HCT116 (cell line): ENCODE results near the gene CARD8. TPM values are rescaled to one million over a fixed set of nuclear protein-coding genes. Genes with fewer than 3 reads are reported as not detected.

Source experiments
- ATAC-seq: fragments of 200-7000 bp; cut with Tn5 transposase; 2 replicates; pipeline ENCODE4 v1.9.1; 2020; ENCODE audit warnings: mild to moderate bottlenecking, moderate library complexity
- BruUV-seq: library from RNA; stranded (reverse); fragments of 400-500 nt; replicated peaks from 2 replicates; lab custom pipeline; 2021; lab: Mats Ljungman, UMichigan
- CTCF ChIA-PET: fragments of 300-600 bp; sonication (Branson Sonifier 250); formaldehyde crosslinking; loops from one replicate; lab custom pipeline; 2021; ENCODE audit warnings: antibody characterized with exemption; lab: Charles Lee
- POLR2A ChIA-PET: fragments of 300-600, 350-600 bp; sonication (Branson Sonifier 250); formaldehyde crosslinking; loops from one replicate; lab custom pipeline; 2021; ENCODE audit warnings: antibody characterized with exemption; lab: Charles Lee
- RAD21 ChIA-PET, 2 experiments: fragments of 300-600 bp; sonication (Branson Sonifier 250); formaldehyde crosslinking; loops; one replicate each; lab custom pipeline; 2023; ENCODE audit warnings: low total read pairs in 2 of 2; ENCODE audit not compliant: uncharacterized antibody in 2 of 2, unreplicated experiment in 2 of 2, low non-redundant PET in 1 of 2; lab: Charles Lee
- DNase-seq: peaks from one replicate; pipeline ENCODE4 v3.0.0-alpha.2; 2010; ENCODE audit warnings: low read depth, low spot score
- H2AFZ ChIP-seq: fragments of 200-600 bp; shearing (Covaris generic), sonication (generic); 2 replicates; pipeline ENCODE4 v1.6.1; 2017; ENCODE audit warnings: low read depth, mixed run types, mixed read lengths, antibody characterized with exemption, low read length; ENCODE audit not compliant: poor library complexity, severe bottlenecking
- H3K27ac ChIP-seq: 2 replicates; pipeline ENCODE4 v1.5.1; 2012; ENCODE audit warnings: low read depth, low read length
- H3K27me3 ChIP-seq: fragments of 200-600 bp; sonication (generic); 2 replicates; pipeline ENCODE4 v1.6.1; 2016; ENCODE audit warnings: mixed run types, low read length, mixed read lengths; ENCODE audit not compliant: insufficient read depth
- H3K36me3 ChIP-seq, 2 experiments: fragments of 200-500 bp in 1 of 2; fragments of 200-600 bp in 1 of 2; sonication (Bioruptor generic) in 1 of 2; sonication (generic) in 1 of 2; 2 replicates each; pipeline versions ENCODE4 v1.5.1 to v1.6.1; 2014 to 2016; ENCODE audit warnings: low read length in 2 of 2, inconsistent platforms in 1 of 2, mixed read lengths in 1 of 2, mixed run types in 1 of 2; ENCODE audit not compliant: insufficient read depth in 2 of 2, control insufficient read depth in 1 of 2
- H3K4me1 ChIP-seq, 2 experiments: fragments of 200-600 bp in 1 of 2; sonication (generic) in 1 of 2; 2 replicates each; pipeline versions ENCODE4 v1.5.1 to v1.6.1; 2012 to 2017; ENCODE audit warnings: low read length in 2 of 2, inconsistent platforms in 1 of 2, mild to moderate bottlenecking in 1 of 2, mixed read lengths in 1 of 2, mixed run types in 1 of 2, moderate library complexity in 1 of 2; ENCODE audit not compliant: insufficient read depth in 2 of 2, control insufficient read depth in 1 of 2
- H3K4me2 ChIP-seq: fragments of 200-600 bp; sonication (generic); 2 replicates; pipeline ENCODE4 v1.6.1; 2017; ENCODE audit warnings: mixed run types, low read length, mixed read lengths
- H3K4me3 ChIP-seq, 2 experiments: fragments of 200-600 bp in 1 of 2; sonication (generic) in 1 of 2; replicated peaks in 1 of 2; 2 replicates each; pipeline ENCODE4 v1.5.1; 2011 to 2016; ENCODE audit warnings: low read length in 2 of 2, control low read depth in 1 of 2, low read depth in 1 of 2, mild to moderate bottlenecking in 1 of 2, mixed read lengths in 1 of 2, mixed run types in 1 of 2
- H3K79me2 ChIP-seq: fragments of 200-600 bp; sonication (generic); 2 replicates; pipeline ENCODE4 v1.6.1; 2017; ENCODE audit warnings: mild to moderate bottlenecking, mixed run types, low read length, moderate library complexity, mixed read lengths; ENCODE audit not compliant: insufficient read depth
- H3K9ac ChIP-seq: fragments of 200-600 bp; sonication (generic); 2 replicates; pipeline ENCODE4 v1.6.1; 2016; ENCODE audit warnings: low read length, mixed read lengths
- H3K9me2 ChIP-seq: fragments of 200-600 bp; sonication (generic), shearing (Covaris generic); 2 replicates; pipeline ENCODE4 v1.6.1; 2017; ENCODE audit warnings: mixed run types, mild to moderate bottlenecking, moderate library complexity; ENCODE audit not compliant: insufficient read depth
- H3K9me3 ChIP-seq, 2 experiments: fragments of 200-500 bp in 1 of 2; fragments of 200-600 bp in 1 of 2; sonication (Bioruptor generic) in 1 of 2; sonication (generic) in 1 of 2; 2 replicates each; pipeline ENCODE4 v1.6.1; 2014 to 2017; ENCODE audit warnings: low read length in 2 of 2, mixed read lengths in 2 of 2, inconsistent platforms in 1 of 2, low read depth in 1 of 2, mild to moderate bottlenecking in 1 of 2, mixed run types in 1 of 2, moderate library complexity in 1 of 2; ENCODE audit not compliant: control insufficient read depth in 1 of 2, insufficient read depth in 1 of 2
- H4K20me1 ChIP-seq: fragments of 200-600 bp; sonication (generic), shearing (Covaris generic); 2 replicates; pipeline ENCODE4 v1.6.1; 2017; ENCODE audit warnings: mixed run types, mild to moderate bottlenecking, moderate library complexity; ENCODE audit not compliant: insufficient read depth
- ATF3 ChIP-seq: IDR thresholded peaks from 2 replicates; pipeline ENCODE4 v1.6.1; 2012
- CBX3 ChIP-seq: IDR thresholded peaks from 2 replicates; pipeline ENCODE4 v1.6.1; 2012; ENCODE audit warnings: low read depth
- CEBPB ChIP-seq: IDR thresholded peaks from 2 replicates; pipeline ENCODE4 v1.6.1; 2012; ENCODE audit warnings: low read depth
- CTCF ChIP-seq, 3 experiments: fragments of 200-600 bp in 1 of 3; sonication (generic) in 1 of 3; IDR thresholded peaks in 2 of 3; conservative IDR thresholded peaks in 1 of 3; 2 replicates each; pipeline ENCODE4 v1.5.1; 2012 to 2017; ENCODE audit warnings: low read depth in 2 of 3, low read length in 2 of 3, antibody characterized with exemption in 1 of 3, borderline replicate concordance in 1 of 3, control low read depth in 1 of 3, mild to moderate bottlenecking in 1 of 3, mixed read lengths in 1 of 3, mixed run types in 1 of 3, moderate library complexity in 1 of 3; ENCODE audit not compliant: insufficient read depth in 1 of 3
- EGR1 ChIP-seq: IDR thresholded peaks from 2 replicates; pipeline ENCODE4 v1.6.1; 2012; ENCODE audit warnings: low read depth
- ELF1 ChIP-seq: IDR thresholded peaks from 2 replicates; pipeline ENCODE4 v1.6.1; 2012; ENCODE audit warnings: low read depth, borderline replicate concordance
- EZH2 ChIP-seq: fragments of 200-600 bp; sonication (generic); IDR thresholded peaks from 2 replicates; pipeline ENCODE4 v1.6.1; 2017; ENCODE audit warnings: antibody characterized with exemption, mixed run types
- EZH2phosphoT487 ChIP-seq: fragments of 200-600 bp; IDR thresholded peaks from 2 replicates; pipeline ENCODE4 v1.6.1; 2018; ENCODE audit warnings: antibody characterized with exemption, borderline replicate concordance
- FOSL1 ChIP-seq: IDR thresholded peaks from 2 replicates; pipeline ENCODE4 v1.6.1; 2012; ENCODE audit warnings: low read depth
- MAX ChIP-seq: IDR thresholded peaks from 2 replicates; pipeline ENCODE4 v1.6.1; 2012
- POLR2A ChIP-seq: IDR thresholded peaks from 2 replicates; pipeline ENCODE4 v1.7.0; 2011; ENCODE audit warnings: borderline replicate concordance; ENCODE audit not compliant: insufficient read depth, insufficient read length; ENCODE audit errors: extremely low read depth
- POLR2AphosphoS5 ChIP-seq: IDR thresholded peaks from 2 replicates; pipeline ENCODE4 v1.6.1; 2011; ENCODE audit warnings: mild to moderate bottlenecking, low read depth, low read length, moderate library complexity
- RAD21 ChIP-seq: IDR thresholded peaks from 2 replicates; pipeline ENCODE4 v1.6.1; 2012; ENCODE audit warnings: low read depth, mild to moderate bottlenecking
- REST ChIP-seq: IDR thresholded peaks from 2 replicates; pipeline ENCODE4 v1.6.1; 2012; ENCODE audit warnings: low read depth
- SP1 ChIP-seq: IDR thresholded peaks from 2 replicates; pipeline ENCODE4 v1.6.1; 2012; ENCODE audit warnings: low read depth
- SRF ChIP-seq: IDR thresholded peaks from 2 replicates; pipeline ENCODE4 v1.6.1; 2012; ENCODE audit warnings: low read depth
- TCF7L2 ChIP-seq: IDR thresholded peaks from 2 replicates; pipeline ENCODE4 v1.7.0; 2011; ENCODE audit warnings: borderline replicate concordance, inconsistent platforms; ENCODE audit not compliant: insufficient read depth, insufficient read length; ENCODE audit errors: extremely low read depth
- YY1 ChIP-seq: IDR thresholded peaks from 2 replicates; pipeline ENCODE4 v1.6.1; 2011; ENCODE audit warnings: low read length, low read depth, moderate library complexity, mild to moderate bottlenecking; ENCODE audit not compliant: insufficient replicate concordance; ENCODE audit errors: extremely low read depth
- ZFX ChIP-seq: fragments of 450-650 bp; IDR thresholded peaks from 2 replicates; pipeline ENCODE4 v1.6.1; 2017
- intact Hi-C: fragments of 100-400 bp; cut with micrococcal nuclease; formaldehyde crosslinking; loops from 2 replicates; pipeline ENCODE4 v1.10.0; 2022
- total RNA-seq: library from RNA; stranded (reverse); gene quantifications from one replicate; pipeline ENCODE4 v1.2.1, GENCODE V29; 2021; ENCODE audit not compliant: unreplicated experiment

CARD8 gene
- total RNA-seq, 1 experiment from 2014 or later: 17.5 TPM

- no peaks in the 10 kb centered on the region for H3K79me2 ChIP-seq
- H3K4me3 ChIP-seq: no peak overlapping the region
- no peak for TF ChIP-seq EZH2
- TF ChIP-seq TCF7L2: no peak
- TF ChIP-seq REST: no peak
- no peak for TF ChIP-seq RAD21
- TF ChIP-seq SRF: no peak
- no peak for TF ChIP-seq CEBPB
- TF ChIP-seq POLR2A: no peak
- no peak for TF ChIP-seq YY1
- TF ChIP-seq SP1: no peak
- no peak for TF ChIP-seq ELF1
- TF ChIP-seq EZH2phosphoT487: no peak
- no peak for TF ChIP-seq CBX3
- TF ChIP-seq CTCF (IDR thresholded peaks at IDR 0.05 in 2 of 3, conservative IDR thresholded peaks at IDR 0.05 in 1 of 3; ENCODE audit: borderline replicate concordance in 1 of 3, insufficient read depth in 1 of 3, low read depth in 2 of 3, low read length in 2 of 3): no peak
- TF ChIP-seq ATF3: no peak
- no peak for TF ChIP-seq POLR2AphosphoS5
- TF ChIP-seq EGR1: no peak
- no peak for TF ChIP-seq FOSL1
- TF ChIP-seq MAX: no peak
- no peak for TF ChIP-seq ZFX
- no peak overlapping the region for H3K4me2 ChIP-seq
- no peaks in the 10 kb centered on the region for H3K9me3 ChIP-seq
- intact Hi-C loops: no loop called here
- H3K27ac ChIP-seq: no peak overlapping the region
- H3K9ac ChIP-seq: no peak overlapping the region
- no peaks in the 10 kb centered on the region for H3K4me1 ChIP-seq
- ChIA-PET POLR2A (interaction anchor here (1.2 kb wide), 1 partner anchor 43 kb away, joined by 3 read pairs; no protein-coding TSS in a partner anchor), RAD21 (no interaction called here), CTCF (no interaction called here)
- peaks cover 0 to 3% of the 10 kb centered on the region in 2 experiments; a peak in 1 of 4 replicates for H3K36me3 ChIP-seq
- H4K20me1 ChIP-seq: no peaks in the 10 kb centered on the region
- ATAC-seq (no peak), DNase-seq (no peak)
- no peaks in the 10 kb centered on the region for H3K9me2 ChIP-seq
- BruUV-seq: no TSS peak
- H3K27me3 ChIP-seq: no peaks in the 10 kb centered on the region
- H2AFZ ChIP-seq: no peak overlapping the region
Observed at GRCh38 chr19:48246101-48246500, 9.6 kb downstream of the CARD8 start.
